B cell (primary cell): ENCODE measurements around the gene NUP93. TPM values are rescaled to one million over a fixed set of nuclear protein-coding genes. Genes with fewer than 3 reads are reported as not detected.

Experiments
- ATAC-seq: fragments of 200-7000 bp; cut with Tn5 transposase; one replicate; pipeline ENCODE4 v1.10.0; 2021; ENCODE audit warnings: low read depth, mild to moderate bottlenecking, moderate number of reproducible peaks, moderate library complexity
- CTCF ChIA-PET: fragments of 350-600 bp; sonication (Branson Sonifier 250); formaldehyde crosslinking; loops from one replicate; lab custom pipeline; 2021; ENCODE audit warnings: antibody characterized with exemption, inconsistent platforms; lab: Charles Lee
- POLR2A ChIA-PET: fragments of 350-600 bp; sonication (Branson Sonifier 250); formaldehyde crosslinking; loops from one replicate; lab custom pipeline; 2021; ENCODE audit warnings: antibody characterized with exemption; lab: Charles Lee
- DNase-seq: peaks from one replicate; pipeline ENCODE4 v3.0.0; 2013
- H2AFZ ChIP-seq: 2 replicates; pipeline ENCODE4 v1.6.1; 2012; ENCODE audit warnings: mild to moderate bottlenecking, low read depth, low read length; ENCODE audit not compliant: insufficient read depth, poor library complexity, severe bottlenecking
- H3K27ac ChIP-seq, 2 donors: 1 replicate in 1 of 2; 2 replicates in 1 of 2; pipeline ENCODE4 v1.5.1; 2012 to 2013; ENCODE audit warnings: low read length in 2 of 2, mild to moderate bottlenecking in 2 of 2, moderate library complexity in 1 of 2
- H3K27me3 ChIP-seq, 4 experiments: fragments of 200-600 bp in 1 of 4; sonication (generic) in 1 of 4; replicated peaks in 1 of 4; 1 replicate in 2 of 4; 2 replicates in 2 of 4; pipeline versions ENCODE4 v1.6.1 to v1.7.0; 2013 to 2016; ENCODE audit warnings: low read length in 3 of 4, mild to moderate bottlenecking in 2 of 4, mixed read lengths in 1 of 4, moderate library complexity in 1 of 4; ENCODE audit not compliant: insufficient read depth in 4 of 4, control insufficient read depth in 3 of 4; ENCODE audit errors: control extremely low read depth in 1 of 4
- H3K36me3 ChIP-seq, 2 experiments: replicated peaks in 1 of 2; 1 replicate in 1 of 2; 2 replicates in 1 of 2; pipeline versions ENCODE4 v1.6.1 to v1.7.1; 2013; ENCODE audit warnings: low read length in 1 of 2; ENCODE audit not compliant: insufficient read depth in 2 of 2, control insufficient read depth in 1 of 2; ENCODE audit errors: control extremely low read depth in 1 of 2, extremely low read depth in 1 of 2
- H3K4me1 ChIP-seq, 2 donors: fragments of 200-600 bp in 1 of 2; sonication (generic) in 1 of 2; 1 replicate in 1 of 2; 2 replicates in 1 of 2; pipeline versions ENCODE4 v1.5.1 to v1.6.1; 2013 to 2017; ENCODE audit warnings: low read length in 2 of 2; ENCODE audit not compliant: control insufficient read depth in 2 of 2, insufficient read depth in 2 of 2
- H3K4me2 ChIP-seq: replicated peaks from 2 replicates; pipeline ENCODE3; 2012; ENCODE audit warnings: mild to moderate bottlenecking, low read depth, low read length; ENCODE audit not compliant: poor library complexity, severe bottlenecking
- H3K4me3 ChIP-seq, 5 experiments: fragments of 200-600 bp in 1 of 5; sonication (generic) in 1 of 5; 1 replicate in 3 of 5; 2 replicates in 2 of 5; pipeline versions ENCODE4 v1.5.1 to v1.7.0; 2011 to 2016; ENCODE audit warnings: low read length in 4 of 5, mild to moderate bottlenecking in 4 of 5, low read depth in 2 of 5, control low read depth in 1 of 5, moderate library complexity in 1 of 5; ENCODE audit not compliant: insufficient read depth in 1 of 5; ENCODE audit errors: control extremely low read depth in 1 of 5, extremely low read depth in 1 of 5
- H3K79me2 ChIP-seq: fragments of 200-600 bp; sonication (generic); one replicate; pipeline ENCODE4 v1.6.0; 2016; ENCODE audit warnings: low read length; ENCODE audit not compliant: control insufficient read depth, insufficient read depth
- H3K9ac ChIP-seq: fragments of 200-600 bp; sonication (generic); 2 replicates; pipeline ENCODE4 v1.6.1; 2017; ENCODE audit warnings: mild to moderate bottlenecking, low read length, moderate library complexity
- H3K9me3 ChIP-seq, 3 donors: one replicate each; pipeline versions ENCODE4 v1.6.1 to v1.7.1; 2013; ENCODE audit warnings: low read length in 2 of 3; ENCODE audit not compliant: control insufficient read depth in 2 of 3, insufficient read depth in 1 of 3; ENCODE audit errors: control extremely low read depth in 1 of 3
- H4K20me1 ChIP-seq: 2 replicates; pipeline ENCODE4 v1.6.0; 2012; ENCODE audit warnings: mild to moderate bottlenecking, low read length; ENCODE audit not compliant: insufficient read depth, control insufficient read depth, poor library complexity, severe bottlenecking
- H3K27ac Mint-ChIP-seq: one replicate; pipeline ENCODE4 v1.8.0; 2021; ENCODE audit warnings: mixed read lengths
- H3K27me3 Mint-ChIP-seq: one replicate; pipeline ENCODE4 v1.8.0; 2021; ENCODE audit warnings: mixed read lengths
- H3K4me1 Mint-ChIP-seq: one replicate; pipeline ENCODE4 v1.8.0; 2021; ENCODE audit warnings: mixed read lengths
- H3K4me3 Mint-ChIP-seq: one replicate; pipeline ENCODE4 v1.8.0; 2021; ENCODE audit warnings: mixed read lengths
- H3K9me3 Mint-ChIP-seq: one replicate; pipeline ENCODE4 v1.8.0; 2022; ENCODE audit warnings: mixed read lengths; ENCODE audit not compliant: insufficient read depth
- EZH2 ChIP-seq: IDR thresholded peaks from 2 replicates; pipeline ENCODE4 v1.6.1; 2012; ENCODE audit warnings: borderline replicate concordance, low read depth, mild to moderate bottlenecking, moderate library complexity, low read length; ENCODE audit not compliant: insufficient read depth, poor library complexity, severe bottlenecking
- WGBS: methylation state at CpG from one replicate; pipeline ENCODE4 v1.1.5; 2013; ENCODE audit warnings: missing lambda C conversion rate; ENCODE audit not compliant: insufficient coverage; 5-methylcytosine and 5-hydroxymethylcytosine counted together
- intact Hi-C: fragments of 100-400 bp; cut with micrococcal nuclease; formaldehyde crosslinking; loops from one replicate; pipeline ENCODE4 v1.10.0; 2022
- polyA plus RNA-seq: library from polyadenylated mRNA; depleted of rRNA; stranded (reverse); fragments of >200 nt; gene quantifications from 2 replicates; pipeline ENCODE4 v1.2.3, GENCODE V29; 2012
- total RNA-seq, 2 donors: library from RNA; stranded (reverse); fragments of 120-200 nt in 1 of 2; gene quantifications; 1 replicate in 1 of 2; 2 replicates in 1 of 2; pipeline versions ENCODE4 v1.2.3 to v1.2.4, GENCODE V29; 2013 to 2022
- TF ChIP-seq, protein P1 (sequence below): fragments of 200-600 bp; IDR thresholded peaks from one replicate; pipeline ENCODE4 v1.8.0; 2022; ENCODE audit warnings: antibody characterized with exemption, mild to moderate bottlenecking

The NUP93 gene
- total and polyA plus RNA-seq, 2 donors (not counting 1 experiment from before 2014, with no cell fraction given), result 23.6 to 64.6 TPM

DNA sequence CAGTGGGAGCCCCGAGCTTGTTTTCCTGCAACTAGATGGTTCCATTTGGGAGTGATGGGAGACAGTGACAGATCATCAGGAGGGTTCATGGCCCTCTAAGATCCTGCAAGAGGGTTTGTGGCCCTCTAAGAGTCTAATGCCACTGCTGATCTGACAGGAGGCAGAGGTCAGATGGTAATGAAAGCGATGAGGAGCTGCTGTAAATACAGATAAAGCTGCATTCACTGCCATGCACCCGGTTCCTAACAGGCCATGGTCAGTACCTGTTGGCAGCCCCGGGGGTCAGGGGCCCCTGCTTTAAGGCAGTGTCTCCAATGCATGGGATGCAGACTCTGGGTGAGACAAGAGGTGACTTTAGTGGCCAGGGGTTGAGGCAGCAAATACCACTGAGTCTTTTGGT lies 165.9 kb downstream of the NUP93 start:
- ChIA-PET CTCF (no interaction called here), POLR2A (no interaction called here)
- whole genome bisulfite sequencing, result 91% methylated on average over 3 of the region's 4 CpGs

DNA sequence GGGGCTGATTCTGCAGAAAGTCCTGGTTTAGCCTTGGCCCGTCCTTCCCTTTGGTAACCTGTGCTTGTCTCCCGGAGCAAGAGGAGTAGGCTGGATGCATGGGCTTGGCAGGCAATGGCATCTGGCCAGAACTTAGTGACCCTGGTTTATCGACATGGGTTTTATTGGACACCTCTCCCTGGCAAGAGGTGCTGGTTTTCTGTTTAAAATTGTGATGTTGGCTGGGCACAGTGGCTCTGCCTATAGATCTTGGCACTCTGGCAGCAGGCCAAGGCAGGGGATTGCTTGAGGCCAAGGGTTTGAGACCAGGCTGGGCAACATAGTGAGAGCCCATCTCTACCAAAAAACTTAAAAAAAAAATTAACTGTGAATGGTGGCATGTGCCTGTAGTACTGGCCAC lies 166.3 kb downstream of the NUP93 start:
- ATAC-seq (no peak), DNase-seq (no peak)
- no peaks in the 10 kb centered on the region for H3K36me3 ChIP-seq
- Mint-ChIP-seq H3K4me1 (peaks cover 35% of the 10 kb centered on the region), H3K27me3 (no peaks in the 10 kb centered on the region), H3K4me3 (no peak overlapping the region), H3K27ac (no peak overlapping the region), H3K9me3 (no peaks in the 10 kb centered on the region)
- H3K4me2 ChIP-seq, result no peak overlapping the region
- no peak overlapping the region for H3K9ac ChIP-seq
- H3K9me3 ChIP-seq, result no peaks in the 10 kb centered on the region
- H3K79me2 ChIP-seq, result no peaks in the 10 kb centered on the region
- 93% methylated on average over 3 of the region's 3 CpGs for WGBS
- no peak overlapping the region for H2AFZ ChIP-seq
- peaks cover 4 to 17% of the 10 kb centered on the region in 2 donors for H3K4me1 ChIP-seq
- intact Hi-C loops, result no loop called here
- TF ChIP-seq, protein P1, sequence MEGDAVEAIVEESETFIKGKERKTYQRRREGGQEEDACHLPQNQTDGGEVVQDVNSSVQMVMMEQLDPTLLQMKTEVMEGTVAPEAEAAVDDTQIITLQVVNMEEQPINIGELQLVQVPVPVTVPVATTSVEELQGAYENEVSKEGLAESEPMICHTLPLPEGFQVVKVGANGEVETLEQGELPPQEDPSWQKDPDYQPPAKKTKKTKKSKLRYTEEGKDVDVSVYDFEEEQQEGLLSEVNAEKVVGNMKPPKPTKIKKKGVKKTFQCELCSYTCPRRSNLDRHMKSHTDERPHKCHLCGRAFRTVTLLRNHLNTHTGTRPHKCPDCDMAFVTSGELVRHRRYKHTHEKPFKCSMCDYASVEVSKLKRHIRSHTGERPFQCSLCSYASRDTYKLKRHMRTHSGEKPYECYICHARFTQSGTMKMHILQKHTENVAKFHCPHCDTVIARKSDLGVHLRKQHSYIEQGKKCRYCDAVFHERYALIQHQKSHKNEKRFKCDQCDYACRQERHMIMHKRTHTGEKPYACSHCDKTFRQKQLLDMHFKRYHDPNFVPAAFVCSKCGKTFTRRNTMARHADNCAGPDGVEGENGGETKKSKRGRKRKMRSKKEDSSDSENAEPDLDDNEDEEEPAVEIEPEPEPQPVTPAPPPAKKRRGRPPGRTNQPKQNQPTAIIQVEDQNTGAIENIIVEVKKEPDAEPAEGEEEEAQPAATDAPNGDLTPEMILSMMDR, result no peak
- no peak for TF ChIP-seq EZH2
- H3K27me3 ChIP-seq, result no peaks in the 10 kb centered on the region
- H3K27ac ChIP-seq, result no peak overlapping the region
- ChIA-PET CTCF (interaction anchor here (0.7 kb wide), 1 partner anchor 521 kb away, joined by 3 read pairs; no protein-coding TSS in a partner anchor), POLR2A (no interaction called here)
- H3K4me3 ChIP-seq, result no peak overlapping the region
- no peaks in the 10 kb centered on the region for H4K20me1 ChIP-seq

More for the DNA sequence above, 165.9 kb downstream of the NUP93 start:
- Histone ChIP-seq H3K36me3 (no peaks in the 10 kb centered on the region), H3K27me3 (no peaks in the 10 kb centered on the region), H2AFZ (no peak overlapping the region), H3K4me2 (no peak overlapping the region), H3K27ac (no peak overlapping the region), H3K4me1 (peaks cover 4 to 17% of the 10 kb centered on the region in 2 donors), H3K9ac (no peak overlapping the region), H3K4me3 (no peak overlapping the region), H4K20me1 (no peaks in the 10 kb centered on the region), H3K9me3 (no peaks in the 10 kb centered on the region), H3K79me2 (no peaks in the 10 kb centered on the region)
- Mint-ChIP-seq H3K27ac (no peak overlapping the region), H3K9me3 (no peaks in the 10 kb centered on the region), H3K4me3 (no peak overlapping the region), H3K4me1 (peaks cover 32% of the 10 kb centered on the region), H3K27me3 (no peaks in the 10 kb centered on the region)
- DNase-seq (no peak), ATAC-seq (no peak)
- TF ChIP-seq, protein P1, result no peak
- no peak for TF ChIP-seq EZH2
- intact Hi-C loops, result no loop called here
